Activated T-helper 9 cell treated with anti-CD3 and anti-CD28 coated beads, Interleukin-2, amount 50 U/mL, for 16 hours (primary cell): Measurements from ENCODE around the gene PRDM5.
A peak's percentile ranks its signal among the peaks of the same experiment; 100 is the strongest.

ENCODE experiments used
- DNase-seq: peaks from one replicate; pipeline ENCODE4 v3.0.0-alpha.2; 2020; ENCODE audit warnings: low read depth

PRDM5 gene

GRCh38 chr4:120922381-120923206, at the start of gene PRDM5:
TSS of gene PRDM5 (minus strand) at chr4:120922726. CDS start at chr4:120922608, 118 bp downstream.
- DNase-seq = no peak

DNA sequence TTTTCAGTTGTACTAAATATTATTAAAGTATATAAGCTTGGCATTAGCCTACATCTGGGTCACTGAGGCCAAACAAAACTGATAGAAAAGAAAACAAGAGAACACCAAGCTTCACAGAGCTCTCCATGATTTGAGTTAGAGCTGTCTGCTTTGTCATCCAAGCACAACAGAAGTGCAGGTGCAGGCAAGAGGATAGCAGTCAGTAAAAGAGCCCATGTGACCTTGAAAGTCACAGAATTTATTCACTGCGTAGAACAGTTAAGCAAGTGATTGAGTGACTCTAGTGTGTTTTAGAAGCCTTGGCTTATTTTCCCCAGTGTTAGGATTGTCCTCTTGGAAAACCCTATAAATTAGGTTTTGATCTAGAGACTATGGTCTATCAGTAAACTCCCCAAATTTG, 49.4 kb upstream of the PRDM5 start:
- no peak for DNase-seq

GRCh38 chr4:120965938-120966337, 43.4 kb upstream of the PRDM5 start:
- no peak for DNase-seq

GRCh38 chr4:120964596-120964995, 42.1 kb upstream of the PRDM5 start:
- no peak for DNase-seq

DNA sequence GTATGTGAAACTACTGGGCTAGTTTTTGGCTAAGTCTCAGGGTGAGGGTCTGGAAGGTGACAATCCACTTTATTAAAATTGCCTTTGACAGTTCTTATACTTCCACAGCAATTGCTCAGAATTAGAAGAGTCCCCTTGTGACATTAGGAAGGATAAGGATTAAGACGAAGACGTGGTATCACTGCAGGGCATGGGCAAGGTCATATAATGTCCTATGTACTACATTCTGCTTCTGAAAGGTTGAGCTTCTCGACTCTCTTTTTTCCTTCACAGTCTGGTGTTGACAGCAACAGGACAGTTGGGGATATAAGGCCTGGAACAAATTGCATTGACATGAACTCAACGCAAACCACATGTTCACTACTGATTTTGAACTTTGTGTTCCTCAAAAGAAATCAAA, 40.9 kb upstream of the PRDM5 start:
- DNase-seq = no peak

DNA sequence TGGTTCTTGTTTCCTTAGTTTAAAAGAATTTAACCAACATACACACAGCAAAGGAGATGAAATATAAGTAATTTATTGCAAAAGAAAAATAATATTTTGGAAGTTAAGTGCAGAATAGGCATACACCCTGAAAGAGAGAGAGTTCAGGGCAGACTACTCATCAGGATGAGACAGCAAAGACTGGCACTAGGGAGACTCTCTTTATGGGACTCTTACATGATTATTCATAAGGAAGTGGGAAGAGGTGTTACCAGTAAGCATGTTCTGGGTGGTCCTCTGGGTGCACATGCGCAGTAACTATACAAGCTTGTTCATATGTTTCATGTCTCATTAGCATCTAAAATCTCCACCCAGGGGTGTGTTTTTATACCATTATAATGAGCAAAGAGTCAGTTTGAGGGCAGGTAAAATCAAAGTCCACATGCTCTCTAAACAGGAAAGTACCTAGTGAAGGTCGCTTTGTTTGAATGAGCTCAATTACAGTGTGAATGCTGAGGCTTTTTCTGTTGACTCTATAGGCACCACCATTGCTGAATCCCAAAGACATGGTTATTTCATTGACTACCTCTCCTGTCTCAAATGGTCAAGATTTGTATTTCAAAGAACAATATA, 38.2 kb upstream of the PRDM5 start:
- no peak for DNase-seq

DNA sequence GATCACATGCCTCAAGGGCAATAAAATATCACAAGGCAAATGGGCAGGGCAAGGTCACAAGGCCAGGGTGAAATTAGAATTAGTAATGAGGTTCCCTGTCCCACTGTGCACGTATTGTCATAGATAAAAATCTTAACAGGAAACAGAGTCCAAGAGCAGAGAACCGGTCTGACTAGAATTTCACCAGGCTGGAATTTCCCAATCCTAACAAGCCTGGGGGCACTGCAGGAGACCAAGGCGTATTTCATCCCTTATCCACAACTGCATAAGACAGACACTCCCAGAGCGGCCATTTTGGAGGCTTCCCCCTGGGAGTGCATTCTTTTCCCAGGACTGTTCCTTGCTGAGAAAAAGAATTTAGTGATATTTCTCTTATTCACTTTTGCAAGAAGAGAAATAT, 25.9 kb upstream of the PRDM5 start:
- DNase-seq = no peak

- no peak for DNase-seq
Measured at GRCh38 chr4:120942776-120943175, 20.2 kb upstream of the PRDM5 start.

- DNase-seq = no peak
Measured at GRCh38 chr4:120940547-120940946, 18.0 kb upstream of the PRDM5 start.

GRCh38 chr4:120939693-120940092, 17.2 kb upstream of the PRDM5 start:
- no peak for DNase-seq

DNA sequence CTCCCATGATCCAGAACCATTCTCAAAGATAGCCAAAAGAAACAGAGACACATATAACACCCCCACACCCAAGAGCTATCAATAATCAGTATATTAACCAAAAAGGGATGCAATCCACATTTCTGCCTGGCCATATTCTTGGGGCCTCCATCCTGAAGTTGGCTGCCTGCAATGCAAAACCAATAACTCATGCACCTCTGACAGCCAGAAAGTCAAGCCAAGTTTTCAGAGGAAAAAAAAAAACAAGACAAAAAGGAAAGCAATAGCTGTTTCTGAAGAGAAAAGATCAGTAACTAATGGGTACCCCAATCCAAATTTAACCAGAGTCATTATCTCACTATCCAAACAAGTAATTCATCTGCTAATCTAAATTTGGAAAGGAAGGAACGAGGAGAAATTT, 7.3 kb upstream of the PRDM5 start:
- DNase-seq = no peak

- no peak for DNase-seq
Measured at GRCh38 chr4:120927801-120928409, 5.4 kb upstream of the PRDM5 start.

- DNase-seq = no peak
Measured at GRCh38 chr4:120926358-120927025, 4.0 kb upstream of the PRDM5 start.

DNA sequence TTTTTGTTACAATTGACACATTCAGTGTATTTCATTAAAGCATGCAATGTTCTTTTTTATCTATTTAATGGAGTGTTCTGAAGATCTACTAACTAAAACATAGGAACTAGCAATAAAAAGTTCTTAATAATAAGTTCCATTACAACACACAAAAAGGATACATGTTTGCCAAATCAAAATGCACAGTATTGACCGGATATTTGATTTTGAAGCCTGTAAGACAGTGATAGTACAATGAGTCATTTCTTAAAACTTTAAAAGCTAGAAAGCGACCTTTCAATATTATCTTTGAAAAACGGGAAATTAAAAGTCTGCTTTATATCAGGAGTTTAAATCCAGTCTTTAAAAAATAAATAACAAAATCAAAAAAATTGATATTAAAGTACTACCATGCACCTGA, 2.4 kb upstream of the PRDM5 start:
- no peak for DNase-seq

DNA sequence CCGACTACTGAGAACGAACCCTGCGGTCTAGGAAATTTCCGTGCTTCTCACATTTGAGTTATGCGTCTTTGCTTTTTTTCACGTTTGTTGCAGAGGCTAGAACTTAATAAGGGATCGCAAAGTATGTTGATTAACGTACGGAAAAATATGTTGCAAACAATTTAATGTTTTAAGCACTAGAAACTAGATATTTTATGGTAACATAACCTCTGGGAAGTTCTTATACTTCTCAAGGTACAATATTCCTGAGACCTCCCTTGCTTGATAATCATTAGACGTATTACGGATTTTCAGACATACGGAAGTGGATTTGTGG, 639 bp upstream of the PRDM5 start:
- DNase-seq = no peak

DNA sequence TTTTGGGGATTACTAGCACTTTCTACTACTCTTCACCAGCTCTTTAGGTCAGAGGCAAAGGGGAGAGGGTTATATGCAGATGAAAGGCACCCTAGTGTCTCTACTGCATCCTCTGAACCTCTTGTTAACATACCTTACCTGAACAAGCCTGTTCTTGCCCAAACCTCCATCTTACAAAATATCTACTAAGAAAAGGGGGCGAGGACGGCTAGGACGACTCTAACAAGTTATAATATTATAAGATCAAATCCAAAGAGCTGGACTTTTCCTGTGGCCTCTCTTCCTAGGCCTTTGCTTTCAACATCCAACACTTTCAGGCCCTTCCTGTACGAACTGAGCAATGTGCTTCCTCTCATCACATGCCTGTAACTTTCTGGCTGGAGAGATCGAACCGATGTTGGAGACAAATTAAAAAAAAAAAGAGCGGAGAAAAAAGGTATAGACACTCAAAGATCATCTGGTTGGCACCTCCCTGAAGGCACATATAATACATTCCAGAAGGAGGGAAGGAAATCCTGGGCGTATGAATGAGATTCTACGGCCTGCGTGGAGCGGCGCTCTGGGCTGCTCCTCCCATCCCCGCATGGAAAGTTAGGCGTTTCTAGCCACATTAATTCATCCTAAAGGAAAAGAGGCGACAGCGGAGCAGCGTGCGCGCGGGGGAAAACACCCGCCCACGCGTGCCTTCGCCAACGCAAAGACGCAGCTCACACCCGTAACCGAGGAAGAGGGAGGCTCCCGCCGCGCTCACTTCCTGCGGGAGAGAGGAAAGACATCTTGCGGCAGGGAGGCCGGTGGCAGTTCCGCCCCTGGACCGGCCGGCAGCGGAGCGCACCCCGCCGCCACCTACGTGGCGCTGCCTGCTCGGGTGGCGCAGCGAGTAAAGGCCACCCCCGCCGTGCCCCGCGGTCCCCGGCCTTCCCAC, 808 bp downstream of the PRDM5 start:
- peak; percentile 13 for DNase-seq

DNA sequence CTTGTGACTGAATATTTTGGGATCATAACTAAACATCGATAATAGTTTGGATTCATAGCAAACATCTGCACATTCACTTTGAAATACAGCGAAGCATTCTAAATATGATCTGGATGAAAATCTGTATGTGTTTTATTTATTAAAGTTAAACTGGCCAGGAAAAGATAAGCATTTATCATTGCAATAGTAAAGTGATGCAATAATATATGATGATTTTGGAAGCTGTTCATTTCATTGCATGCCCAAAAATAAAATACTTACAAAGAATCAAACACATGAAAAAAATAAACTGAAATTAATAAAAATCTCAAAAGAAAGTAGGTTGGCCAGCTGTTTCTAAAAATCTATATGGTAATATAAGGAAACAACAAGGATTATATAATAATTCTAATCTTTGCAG, 1.9 kb downstream of the PRDM5 start:
- DNase-seq = no peak

DNA sequence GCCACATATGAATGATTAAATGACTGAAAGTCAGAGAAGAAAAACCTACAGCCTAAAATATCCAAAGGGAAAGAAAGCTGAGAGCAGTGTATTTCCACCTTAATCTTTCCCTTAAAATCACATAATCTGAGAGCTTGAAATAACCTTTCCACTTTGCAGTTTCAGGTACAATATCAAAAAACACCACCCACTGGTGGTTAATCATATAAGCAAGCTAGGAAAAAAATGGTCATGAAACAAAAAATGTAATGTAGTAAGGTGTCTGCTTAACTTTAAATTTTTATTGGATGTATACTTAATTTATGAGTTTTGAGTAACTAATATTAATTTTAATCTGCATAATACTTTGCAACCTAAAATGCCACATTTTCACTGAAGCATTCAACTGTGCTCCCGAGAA, 3.2 kb downstream of the PRDM5 start:
- DNase-seq = no peak

- no peak for DNase-seq
Measured at GRCh38 chr4:120918788-120919187, 3.7 kb downstream of the PRDM5 start.

DNA sequence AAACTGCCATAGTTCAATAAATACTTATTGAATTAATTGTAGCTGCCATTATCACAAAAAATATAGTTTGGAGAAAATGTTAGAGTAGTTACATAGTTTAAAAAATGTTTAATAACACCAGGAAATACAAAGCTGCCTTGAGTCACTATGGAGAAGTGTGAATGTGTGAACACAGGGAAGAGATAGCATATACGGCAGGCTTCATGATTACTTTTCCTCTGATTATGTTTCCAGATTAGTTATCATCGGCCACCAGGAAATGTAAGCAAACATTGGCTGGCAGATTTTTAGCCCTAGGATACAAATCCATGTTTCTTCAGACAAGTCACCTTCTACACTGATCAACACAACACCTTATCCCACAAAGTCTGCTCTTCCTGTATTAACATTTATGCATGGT, 4.4 kb downstream of the PRDM5 start:
- no peak for DNase-seq

DNA sequence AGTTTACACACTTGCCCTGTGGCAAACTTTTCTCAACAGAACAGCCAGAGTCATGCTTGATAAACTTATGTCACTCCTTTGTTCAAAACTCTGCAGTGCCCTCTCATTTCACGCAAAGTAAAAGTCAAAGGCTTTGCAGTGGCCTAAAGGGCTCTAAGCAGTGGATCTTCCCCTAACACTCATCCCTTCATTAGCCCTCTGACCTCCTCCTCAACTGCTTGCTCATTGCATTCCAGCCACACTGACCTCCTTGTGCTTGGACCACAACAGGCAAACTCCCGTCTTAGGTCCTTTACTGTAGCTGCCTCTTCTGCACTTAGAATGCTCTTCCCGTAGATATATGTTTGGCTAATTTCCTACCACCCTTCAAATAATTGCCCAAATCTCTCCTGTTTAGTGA, 5.6 kb downstream of the PRDM5 start:
- DNase-seq = no peak

- no peak for DNase-seq
Measured at GRCh38 chr4:120915336-120915735, 7.2 kb downstream of the PRDM5 start.
